Erythroblast (primary cell): ENCODE results near the gene FAXDC2.
A peak's percentile ranks its signal among the peaks of the same experiment; 100 is the strongest.
"Not testable (repeated sequence)": the region's sequence is repeated elsewhere in the genome, so short reads cannot be mapped to it uniquely, and the experiment has no call there.

Experiments used
- DNase-seq, 2 experiments: peaks; one replicate each; lab custom pipeline; 2025; lab: John Stamatoyannopoulos, UW
- GATA1 ChIP-seq: IDR thresholded peaks from 2 replicates; pipeline ENCODE4 v1.6.1; 2011; ENCODE audit warnings: low read depth, mild to moderate bottlenecking, control low read depth, low read length, moderate library complexity
- POLR2A ChIP-seq: IDR thresholded peaks from 2 replicates; pipeline ENCODE4 v1.6.1; 2011; ENCODE audit warnings: mild to moderate bottlenecking, low read length

The FAXDC2 gene

GRCh38 chr5:154857530-154858296 is 7.3 kb upstream of the FAXDC2 start:
- no peak for TF ChIP-seq POLR2A
- peak; percentile 94 to 95 for DNase-seq

- no peak for TF ChIP-seq POLR2A
- TF ChIP-seq GATA1, result no peak
- no peak for DNase-seq
Observed at GRCh38 chr5:154851351-154851750, 948 bp upstream of the FAXDC2 start.

GRCh38 chr5:154849791-154850201 is 607 bp downstream of the FAXDC2 start:
- TF ChIP-seq POLR2A, result no peak
- TF ChIP-seq GATA1, result no peak
- peak; percentile 22 to 39 for DNase-seq

GRCh38 chr5:154849264-154849785 is 1.1 kb downstream of the FAXDC2 start:
- DNase-seq, result no peak
- TF ChIP-seq GATA1 (no peak), POLR2A (no peak)

GRCh38 chr5:154844809-154845208 is 5.6 kb downstream of the FAXDC2 start:
- TF ChIP-seq GATA1 (no peak), POLR2A (no peak)
- peak; percentile 25 to 47 for DNase-seq

GRCh38 chr5:154842689-154843530 is 7.5 kb downstream of the FAXDC2 start:
- TF ChIP-seq GATA1, result no peak
- no peak for TF ChIP-seq POLR2A
- DNase-seq, result no peak

GRCh38 chr5:154841273-154841661 is 9.1 kb downstream of the FAXDC2 start:
- no peak for DNase-seq
- TF ChIP-seq GATA1, result no peak
- TF ChIP-seq POLR2A, result no peak

GRCh38 chr5:154840435-154841272 is 9.7 kb downstream of the FAXDC2 start:
- DNase-seq, result peak; percentile 91 to 97
- TF ChIP-seq POLR2A (peak; percentile 57), GATA1 (peak; percentile 54)

GRCh38 chr5:154837009-154837901 is 13.1 kb downstream of the FAXDC2 start:
- TF ChIP-seq POLR2A, result no peak
- no peak for TF ChIP-seq GATA1
- no peak for DNase-seq

GRCh38 chr5:154836225-154836624 is 14.2 kb downstream of the FAXDC2 start:
- TF ChIP-seq POLR2A (no peak), GATA1 (no peak)

GRCh38 chr5:154835701-154836052 is 14.7 kb downstream of the FAXDC2 start:
- not testable (repeated sequence) for DNase-seq

More at GRCh38 chr5:154836225-154836624, 14.2 kb downstream of the FAXDC2 start:
- no peak for DNase-seq

GRCh38 chr5:154834053-154834452 is 16.4 kb downstream of the FAXDC2 start:
- no peak for TF ChIP-seq POLR2A
- TF ChIP-seq GATA1, result no peak
- DNase-seq, result peak; percentile 30 to 53

- peak in 1 of 2 experiments; percentile 22 for DNase-seq
Observed at GRCh38 chr5:154832804-154833203, 17.6 kb downstream of the FAXDC2 start.

- no peak for DNase-seq
- TF ChIP-seq GATA1 (no peak), POLR2A (no peak)
Observed at GRCh38 chr5:154831451-154831850, 19.0 kb downstream of the FAXDC2 start.
